D721Med (cell line): ENCODE data around the gene ADAMTSL3.

Experiments used
- DNase-seq: peaks from one replicate; pipeline ENCODE4 v3.0.0; 2011; ENCODE audit warnings: low spot score; ENCODE audit not compliant: insufficient read length
- FAIRE-seq: peaks from 2 replicates; lab custom pipeline; 2011; peaks lifted over from hg19 to GRCh38; lab: Jason Lieb, UNC
- CTCF ChIP-seq: IDR thresholded peaks from 2 replicates; pipeline ENCODE4 v1.5.1; 2012; ENCODE audit warnings: mild to moderate bottlenecking, control low read depth; ENCODE audit not compliant: insufficient read depth; ENCODE audit errors: missing control alignments

Gene ADAMTSL3

GRCh38 chr15:83858820-83859505 lies 205.0 kb downstream of the ADAMTSL3 start:
- FAIRE-seq (no peak), DNase-seq (no peak)
- no peak for TF ChIP-seq CTCF

GRCh38 chr15:83866692-83867091 lies 212.8 kb downstream of the ADAMTSL3 start:
- FAIRE-seq (no peak), DNase-seq (no peak)
- TF ChIP-seq CTCF = no peak

- TF ChIP-seq CTCF = no peak
- no peak for FAIRE-seq
- no peak for DNase-seq
Observed at GRCh38 chr15:83869341-83869740, 215.4 kb downstream of the ADAMTSL3 start.

GRCh38 chr15:83871808-83872559 lies 218.1 kb downstream of the ADAMTSL3 start:
- DNase-seq (no peak), FAIRE-seq (no peak)
- no peak for TF ChIP-seq CTCF

GRCh38 chr15:83873966-83874365 lies 220.0 kb downstream of the ADAMTSL3 start:
- FAIRE-seq (no peak), DNase-seq (no peak)
- TF ChIP-seq CTCF = no peak

GRCh38 chr15:83880529-83880928 lies 226.6 kb downstream of the ADAMTSL3 start:
- no peak for FAIRE-seq
- TF ChIP-seq CTCF = no peak
- DNase-seq = no peak

- TF ChIP-seq CTCF = no peak
- no peak for DNase-seq
- FAIRE-seq = no peak
Observed at GRCh38 chr15:83881156-83881555, 227.2 kb downstream of the ADAMTSL3 start.
